Ovary (tissue), 9 donors: ENCODE results near the gene CCT5. TPM values are rescaled to one million over a fixed set of nuclear protein-coding genes. Genes with fewer than 3 reads are reported as not detected.
"Not testable (repeated sequence)": the region's sequence is repeated elsewhere in the genome, so short reads cannot be mapped to it uniquely, and the experiment has no call there.

ENCODE experiments used
- DNase-seq, 5 donors: peaks; one replicate each; pipeline ENCODE4 v3.0.0-alpha.2; 2019 to 2020
- H3K27ac ChIP-seq, 2 donors: fragments of 200-600 bp; one replicate each; pipeline versions ENCODE4 v1.5.1 to v1.8.0; 2019 to 2022
- H3K27me3 ChIP-seq: fragments of 200-600 bp; one replicate; pipeline ENCODE4 v1.8.0; 2022
- H3K36me3 ChIP-seq: fragments of 200-600 bp; sonication (generic); one replicate; pipeline ENCODE4 v1.5.1; 2019
- H3K4me1 ChIP-seq: one replicate; pipeline ENCODE4 v1.8.1; 2013; ENCODE audit warnings: mild to moderate bottlenecking, moderate library complexity; ENCODE audit not compliant: insufficient read depth
- H3K4me3 ChIP-seq: fragments of 200-600 bp; sonication (generic); one replicate; pipeline ENCODE4 v1.5.1; 2017
- H3K9me3 ChIP-seq, 2 donors: fragments of 200-600 bp in 1 of 2; sonication (generic) in 1 of 2; one replicate each; pipeline versions ENCODE4 v1.5.1 to v1.8.1; 2013 to 2019; ENCODE audit warnings: mild to moderate bottlenecking in 1 of 2, moderate library complexity in 1 of 2
- EP300 ChIP-seq: sonication (generic); formaldehyde crosslinking; IDR thresholded peaks from one replicate; pipeline ENCODE4 v1.6.1; 2017; ENCODE audit warnings: antibody characterized with exemption
- POLR2A ChIP-seq: fragments of 450-650 bp; IDR thresholded peaks from one replicate; pipeline ENCODE4 v1.6.1; 2017; ENCODE audit warnings: antibody characterized with exemption, mild to moderate bottlenecking, moderate library complexity
- WGBS, 3 donors: extraction: QIAGEN DNeasy Blood & Tissue Kit in 1 of 3; methylation state at CpG; one replicate each; pipeline versions ENCODE4 v1.1.5 to v1.1.7; 2013 to 2017; 5-methylcytosine and 5-hydroxymethylcytosine counted together
- intact Hi-C, 4 donors: fragments of 100-400 bp; cut with DNase I; formaldehyde crosslinking; loops; one replicate each; pipeline versions ENCODE4 v1.11.0 to v1.15.1; 2022 to 2023
- polyA plus RNA-seq, 2 donors: library from polyadenylated mRNA; stranded (reverse); fragments of 200-250 nt in 1 of 2; fragments of 350-450 nt in 1 of 2; fragmentation: Illumina TruSeq in 1 of 2; extraction: RNeasy Lipid Tissue Mini Kit (QIAGEN cat#74804) in 1 of 2; gene quantifications; one replicate each; pipeline ENCODE4 v1.2.3, GENCODE V29; 2013 to 2014
- total RNA-seq, 7 donors: library from RNA; depleted of rRNA in 2 of 7; stranded (reverse); fragments of >200 nt in 2 of 7; fragmentation: NEBNext Ultra II Directional in 3 of 7; extraction: Animal tissue kit (Norgen Biotek cat#: 25700) in 3 of 7; gene quantifications; one replicate each; pipeline versions ENCODE4 v1.1.0 to v1.2.4, GENCODE V29; 2016 to 2023
- TF ChIP-seq, protein P1 (sequence below), 3 donors: fragments of 450-650 bp in 2 of 3; fragments of 200-600 bp in 1 of 3; IDR thresholded peaks; one replicate each; pipeline versions ENCODE4 v1.5.1 to v1.8.0; 2016 to 2022; ENCODE audit warnings: antibody characterized with exemption in 3 of 3, mild to moderate bottlenecking in 1 of 3
- donor health status: DM: no; HTN: no; CAD: no; lungs with moderate emphysema.
- donor health status: DM: no; HTN: no; CAD: no.
- donor health status: Bipolar disorder and iron deficiency.
- donor health status: DM: yes; HTN: yes; CAD: no.
- donor health status: DM: no; HTN: no; CAD: no.
- donor health status: DM: yes; HTN: yes; CAD: no.

CCT5 gene
- total and polyA plus RNA-seq, 9 donors: 69.1 to 250 (median 101) TPM

DNA sequence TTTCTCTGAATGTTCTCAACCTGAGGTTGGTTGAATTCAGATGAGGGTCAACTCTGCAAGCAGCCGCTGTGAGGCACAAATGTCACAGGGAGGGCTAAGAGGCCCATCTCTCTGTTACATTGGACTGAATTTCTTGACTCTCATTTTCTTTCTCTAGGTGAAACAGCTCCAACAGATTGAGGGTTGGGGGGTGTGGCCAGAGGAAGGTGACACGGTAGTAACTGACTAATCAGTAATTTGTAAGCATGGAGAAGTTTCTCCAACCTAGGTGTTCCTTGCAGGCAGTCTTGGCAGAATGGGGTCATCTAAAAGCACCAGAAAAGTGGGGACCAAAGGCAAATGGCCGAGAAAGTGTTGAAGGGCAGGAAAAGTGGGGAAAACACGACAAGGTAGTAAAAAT, 16.8 kb downstream of the CCT5 start:
- intact Hi-C loops: no loop called here
- 83 to 86% (median 84%) methylated on average over 4 of the region's 4 CpGs for WGBS, 3 donors
- TF ChIP-seq, protein P1, sequence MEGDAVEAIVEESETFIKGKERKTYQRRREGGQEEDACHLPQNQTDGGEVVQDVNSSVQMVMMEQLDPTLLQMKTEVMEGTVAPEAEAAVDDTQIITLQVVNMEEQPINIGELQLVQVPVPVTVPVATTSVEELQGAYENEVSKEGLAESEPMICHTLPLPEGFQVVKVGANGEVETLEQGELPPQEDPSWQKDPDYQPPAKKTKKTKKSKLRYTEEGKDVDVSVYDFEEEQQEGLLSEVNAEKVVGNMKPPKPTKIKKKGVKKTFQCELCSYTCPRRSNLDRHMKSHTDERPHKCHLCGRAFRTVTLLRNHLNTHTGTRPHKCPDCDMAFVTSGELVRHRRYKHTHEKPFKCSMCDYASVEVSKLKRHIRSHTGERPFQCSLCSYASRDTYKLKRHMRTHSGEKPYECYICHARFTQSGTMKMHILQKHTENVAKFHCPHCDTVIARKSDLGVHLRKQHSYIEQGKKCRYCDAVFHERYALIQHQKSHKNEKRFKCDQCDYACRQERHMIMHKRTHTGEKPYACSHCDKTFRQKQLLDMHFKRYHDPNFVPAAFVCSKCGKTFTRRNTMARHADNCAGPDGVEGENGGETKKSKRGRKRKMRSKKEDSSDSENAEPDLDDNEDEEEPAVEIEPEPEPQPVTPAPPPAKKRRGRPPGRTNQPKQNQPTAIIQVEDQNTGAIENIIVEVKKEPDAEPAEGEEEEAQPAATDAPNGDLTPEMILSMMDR (IDR thresholded peaks at IDR 0.05): no peak
- no peak for TF ChIP-seq EP300
- no peak for TF ChIP-seq POLR2A
- Histone ChIP-seq H3K27ac (no peak overlapping the region), H3K36me3 (no peaks in the 10 kb centered on the region), H3K4me1 (no peaks in the 10 kb centered on the region), H3K27me3 (no peaks in the 10 kb centered on the region), H3K9me3 (no peaks in the 10 kb centered on the region), H3K4me3 (no peak overlapping the region)
- no peak for DNase-seq

DNA sequence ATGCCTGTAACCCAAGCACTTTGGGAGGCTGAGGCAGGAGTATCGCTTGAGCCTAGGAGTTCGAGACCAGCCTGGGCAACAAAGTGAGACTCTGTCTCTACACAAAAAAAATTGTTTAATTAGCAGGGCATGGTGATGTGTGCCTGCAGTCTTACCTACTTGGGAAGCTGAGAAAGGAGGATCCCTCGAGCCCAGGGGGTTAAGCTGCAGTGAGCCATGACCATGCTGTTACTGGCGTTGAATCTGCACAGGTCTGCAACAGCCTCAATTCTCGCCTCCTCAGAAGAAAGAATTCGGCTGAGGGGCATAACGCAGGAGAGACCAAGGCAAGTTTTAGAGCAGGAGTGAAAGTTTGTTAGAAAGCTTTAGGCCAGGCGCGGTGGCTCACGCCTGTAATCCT, 18.0 kb downstream of the CCT5 start:
- Histone ChIP-seq H3K9me3 (no peaks in the 10 kb centered on the region), H3K27ac (no peak overlapping the region), H3K36me3 (no peaks in the 10 kb centered on the region), H3K4me3 (no peak overlapping the region), H3K4me1 (no peaks in the 10 kb centered on the region), H3K27me3 (no peaks in the 10 kb centered on the region)
- WGBS, 3 donors: 95 to 97% (median 96%) methylated on average over 10 of the region's 10 CpGs
- DNase-seq: no peak
- TF ChIP-seq, protein P1 (IDR thresholded peaks at IDR 0.05): no peak
- TF ChIP-seq POLR2A (no peak), EP300 (no peak)
- intact Hi-C loops: no loop called here

DNA sequence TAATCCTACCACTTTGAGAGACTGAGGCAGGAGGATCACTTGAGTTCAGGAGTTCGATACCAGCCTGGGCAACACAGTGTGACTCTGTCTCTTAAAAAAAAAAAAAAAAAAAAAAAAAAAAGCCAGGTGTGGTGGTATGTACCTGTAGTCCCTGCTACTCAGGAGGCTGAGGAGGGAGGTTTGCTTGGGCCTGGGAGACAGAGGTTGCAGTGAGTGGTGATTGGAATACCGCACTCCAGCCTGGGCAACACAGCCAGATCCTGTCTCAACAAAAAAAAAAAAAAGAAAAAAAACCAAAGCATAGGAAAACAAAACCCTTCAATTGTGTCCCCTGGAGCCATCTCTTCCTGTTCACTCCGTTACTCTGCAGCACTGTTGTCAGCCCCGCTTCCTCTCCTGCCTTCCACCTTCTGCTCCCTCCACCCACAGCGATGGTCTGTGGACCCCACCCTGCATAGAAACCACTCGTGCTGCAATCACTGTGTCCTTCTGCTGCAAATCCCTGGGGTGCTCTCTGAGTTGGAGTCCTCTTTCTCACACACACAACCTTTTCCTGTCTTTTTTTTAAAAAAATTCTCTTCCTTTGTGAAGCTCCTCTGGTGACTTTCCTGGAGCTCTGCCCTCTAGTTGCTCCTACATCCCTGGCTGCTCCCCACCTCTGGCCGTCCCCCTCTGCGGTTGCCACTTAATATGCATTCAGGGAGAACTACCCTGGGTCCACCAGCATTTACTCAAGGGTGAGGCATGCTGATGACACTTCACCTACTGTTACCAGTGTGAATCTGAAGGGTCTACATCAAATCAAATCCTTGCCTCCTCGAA, 22.2 kb downstream of the CCT5 start:
- TF ChIP-seq, protein P1 (IDR thresholded peaks at IDR 0.05): no peak
- TF ChIP-seq EP300 (no peak), POLR2A (no peak)
- intact Hi-C loops: no loop called here

DNA sequence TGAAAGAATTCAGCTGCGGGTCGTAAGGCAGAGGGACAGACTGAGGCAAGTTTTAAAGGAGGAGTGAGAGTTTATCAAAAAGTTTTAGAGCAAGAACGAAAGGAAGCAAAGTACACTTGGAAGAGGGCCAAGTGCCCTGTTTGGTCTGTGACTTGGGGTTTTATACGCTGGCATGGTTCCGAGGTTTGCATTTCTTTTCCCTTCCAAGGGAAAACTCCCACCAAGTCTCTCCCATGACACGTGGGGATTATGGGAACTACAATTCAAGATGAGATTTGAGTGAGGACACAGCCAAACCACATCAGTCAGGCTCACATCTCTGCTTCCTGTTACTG, 22.8 kb downstream of the CCT5 start:
- H3K27ac ChIP-seq, DNase-seq, H3K36me3 ChIP-seq, intact Hi-C loops, H3K9me3 ChIP-seq, H3K27me3 ChIP-seq, H3K4me3 ChIP-seq, H3K4me1 ChIP-seq: not testable (repeated sequence)
- WGBS, 3 donors: 49 to 73% (median 59%) methylated on average over 6 of the region's 6 CpGs

More for the DNA sequence above, 22.2 kb downstream of the CCT5 start:
- H3K4me3 ChIP-seq: no peak overlapping the region
- H3K27ac ChIP-seq: no peak overlapping the region
- 84 to 90% (median 86%) methylated on average over 9 of the region's 9 CpGs for WGBS, 3 donors
- H3K9me3 ChIP-seq: no peaks in the 10 kb centered on the region
- DNase-seq: no peak
- H3K27me3 ChIP-seq: no peaks in the 10 kb centered on the region
- no peaks in the 10 kb centered on the region for H3K4me1 ChIP-seq
- H3K36me3 ChIP-seq: no peaks in the 10 kb centered on the region

DNA sequence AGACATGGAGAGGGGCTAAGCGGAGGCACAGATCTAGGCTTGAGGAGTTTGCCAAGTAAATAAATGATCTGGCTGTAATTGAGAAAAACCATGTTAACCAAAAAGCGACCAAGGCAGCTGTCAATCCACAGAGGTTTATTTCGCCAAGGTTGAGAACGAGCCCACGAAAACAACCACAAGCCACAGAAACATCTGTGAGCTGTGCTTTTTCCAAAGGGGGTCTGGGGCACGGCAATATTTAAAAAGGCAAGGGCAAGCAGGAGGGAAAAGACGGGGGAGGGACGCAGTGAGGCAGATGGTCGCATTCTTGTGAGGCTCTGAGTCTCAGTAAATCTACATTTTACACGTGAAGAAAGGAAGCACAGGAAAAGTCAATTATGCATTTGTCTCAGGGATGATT, 25.4 kb downstream of the CCT5 start:
- Histone ChIP-seq H3K9me3 (no peaks in the 10 kb centered on the region), H3K27me3 (no peaks in the 10 kb centered on the region), H3K36me3 (no peaks in the 10 kb centered on the region), H3K4me3 (no peak overlapping the region), H3K27ac (no peak overlapping the region), H3K4me1 (no peaks in the 10 kb centered on the region)
- intact Hi-C loops: no loop called here
- TF ChIP-seq, protein P1 (IDR thresholded peaks at IDR 0.05): no peak
- TF ChIP-seq EP300 (no peak), POLR2A (no peak)
- WGBS, 3 donors: 47 to 64% (median 52%) methylated on average over 10 of the region's 10 CpGs
- no peak for DNase-seq
